Measurements from ENCODE around the gene LAMP5.

LAMP5 gene

GRCh38 chr20:9543214-9543613, 28.8 kb downstream of the LAMP5 start:
- no peak for DNase-seq

- DNase-seq, result no peak
These were observed 35.9 kb downstream of the LAMP5 start for GRCh38 chr20:9550283-9550682.

GRCh38 chr20:9550871-9551270, 36.5 kb downstream of the LAMP5 start:
- no peak for DNase-seq

- peak in 1 of 3 donors; percentile 10 for DNase-seq
These were observed 37.6 kb downstream of the LAMP5 start for GRCh38 chr20:9551808-9552550.

- DNase-seq, result peak; percentile 26 to 48 (median 39)
These were observed 41.4 kb downstream of the LAMP5 start for GRCh38 chr20:9555781-9556180.

GRCh38 chr20:9557411-9557810, 43.0 kb downstream of the LAMP5 start:
- DNase-seq, result no peak

- DNase-seq, result no peak
These were observed 51.6 kb downstream of the LAMP5 start for GRCh38 chr20:9565910-9566550.

GRCh38 chr20:9566977-9567376, 52.6 kb downstream of the LAMP5 start:
- no peak for DNase-seq

- no peak for DNase-seq
These were observed 56.2 kb downstream of the LAMP5 start for GRCh38 chr20:9570612-9571011.

- no peak for DNase-seq
These were observed 57.4 kb downstream of the LAMP5 start for GRCh38 chr20:9571783-9572182.

- DNase-seq, result no peak
These were observed 58.3 kb downstream of the LAMP5 start for GRCh38 chr20:9572670-9573069.

- DNase-seq, result no peak
These were observed 59.2 kb downstream of the LAMP5 start for GRCh38 chr20:9573335-9574151.

- DNase-seq, result no peak
These were observed 59.8 kb downstream of the LAMP5 start for GRCh38 chr20:9574181-9574580.

GRCh38 chr20:9574776-9575175, 60.4 kb downstream of the LAMP5 start:
- DNase-seq, result no peak

- no peak for DNase-seq
These were observed 61.4 kb downstream of the LAMP5 start for GRCh38 chr20:9575836-9576235.

- DNase-seq, result no peak
These were observed 62.3 kb downstream of the LAMP5 start for GRCh38 chr20:9576695-9577094.

- no peak for DNase-seq
These were observed 63.0 kb downstream of the LAMP5 start for GRCh38 chr20:9577397-9577796.

GRCh38 chr20:9578594-9578993, 64.2 kb downstream of the LAMP5 start:
- peak; percentile 12 to 52 (median 36) for DNase-seq
